ENCODE data around the gene LSM12.
A peak's percentile ranks its signal among the peaks of the same experiment; 100 is the strongest.
"Not testable (repeated sequence)": the region's sequence is repeated elsewhere in the genome, so short reads cannot be mapped to it uniquely, and the experiment has no call there.

The LSM12 gene

DNA sequence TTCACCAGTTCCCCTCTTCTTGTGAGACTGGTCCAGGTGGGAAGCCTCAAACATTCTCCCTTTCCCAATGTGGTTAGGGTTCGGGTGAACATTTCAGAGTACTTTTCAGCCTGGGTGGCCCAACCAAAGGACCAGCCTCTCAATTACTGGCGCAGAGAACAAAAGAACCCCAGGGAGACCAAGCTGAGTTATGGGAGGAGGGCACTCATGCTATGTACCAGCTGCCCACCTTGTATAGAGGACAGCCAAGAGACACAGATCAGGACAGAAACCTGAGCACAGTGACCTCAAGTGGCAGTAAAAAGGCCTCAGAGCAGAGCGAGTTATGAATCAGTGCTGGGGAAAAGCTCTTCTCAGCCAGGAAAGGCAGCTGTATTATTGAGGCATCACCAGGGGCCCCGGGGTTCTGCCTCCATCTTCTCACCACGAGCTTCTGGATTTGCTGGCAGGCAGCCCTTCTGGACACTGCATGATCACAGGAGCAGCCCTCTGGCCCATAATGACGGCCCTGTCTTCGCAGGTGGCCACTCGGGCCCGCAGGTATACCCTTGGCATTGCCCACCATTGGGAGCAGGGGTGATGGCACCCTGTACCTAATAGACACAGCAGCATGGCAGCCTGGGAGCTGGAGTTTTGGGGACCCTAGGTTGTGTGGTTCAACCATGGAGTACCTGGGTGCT is 7.9 kb upstream of the LSM12 start:
- no peak for DNase-seq

DNA sequence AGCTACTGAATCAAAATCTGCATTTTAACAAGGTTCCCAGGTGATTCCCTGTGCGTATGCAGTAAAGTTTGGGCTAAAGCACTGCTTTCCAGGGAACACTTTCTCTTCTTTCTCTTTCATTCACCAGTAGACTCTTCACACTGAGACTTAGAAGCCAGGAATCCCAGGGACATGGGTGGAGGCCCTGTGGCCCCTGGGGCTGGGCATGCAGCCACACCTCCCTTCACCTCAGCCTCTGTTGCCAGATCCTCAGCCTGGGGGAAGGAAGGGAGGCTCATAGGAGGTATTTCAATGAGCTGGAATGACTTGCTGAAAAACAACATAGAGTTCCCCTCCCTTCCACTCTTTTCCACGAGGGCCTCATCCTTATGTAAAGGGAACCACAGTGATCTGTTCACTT is 5.3 kb upstream of the LSM12 start:
- DNase-seq: no peak

GRCh38 chr17:44071198-44071520 is 4.7 kb upstream of the LSM12 start:
- no peak for DNase-seq

DNA sequence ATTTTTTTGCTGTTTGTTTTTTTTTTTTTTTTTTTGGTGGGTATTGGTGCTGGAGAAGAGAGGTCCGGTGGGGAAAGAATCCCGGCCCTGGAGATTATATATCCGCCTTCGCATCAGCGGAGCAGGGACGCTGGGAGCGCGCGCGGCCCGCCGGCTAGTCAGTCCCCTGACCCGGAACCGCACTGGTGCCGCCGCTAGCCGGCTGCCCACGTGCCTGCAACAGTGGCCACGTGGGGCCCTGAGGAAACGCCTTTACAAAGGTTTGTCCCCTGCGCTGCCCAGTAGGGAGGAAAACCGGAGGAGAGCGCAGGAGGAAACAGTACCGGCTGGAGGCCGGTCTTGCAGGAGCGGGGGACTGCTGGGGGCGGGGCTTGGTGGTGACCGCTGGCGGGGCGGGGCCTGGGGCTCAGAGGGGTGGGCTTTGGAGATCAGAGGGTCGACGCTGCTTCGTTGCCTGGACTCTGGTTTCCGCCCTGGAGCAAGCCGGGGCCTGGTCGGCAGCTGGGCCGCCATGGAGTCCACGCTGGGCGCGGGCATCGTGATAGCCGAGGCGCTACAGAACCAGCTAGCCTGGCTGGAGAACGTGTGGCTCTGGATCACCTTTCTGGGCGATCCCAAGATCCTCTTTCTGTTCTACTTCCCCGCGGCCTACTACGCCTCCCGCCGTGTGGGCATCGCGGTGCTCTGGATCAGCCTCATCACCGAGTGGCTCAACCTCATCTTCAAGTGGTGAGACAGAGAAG is 4.2 kb upstream of the LSM12 start, which contains the start of gene G6PC3:
TSS of gene G6PC3 (plus strand) at position 281 of the 743 bp plus-strand sequence. CDS start at position 512, 231 bp downstream.
- DNase-seq: peak; percentile 83

DNA sequence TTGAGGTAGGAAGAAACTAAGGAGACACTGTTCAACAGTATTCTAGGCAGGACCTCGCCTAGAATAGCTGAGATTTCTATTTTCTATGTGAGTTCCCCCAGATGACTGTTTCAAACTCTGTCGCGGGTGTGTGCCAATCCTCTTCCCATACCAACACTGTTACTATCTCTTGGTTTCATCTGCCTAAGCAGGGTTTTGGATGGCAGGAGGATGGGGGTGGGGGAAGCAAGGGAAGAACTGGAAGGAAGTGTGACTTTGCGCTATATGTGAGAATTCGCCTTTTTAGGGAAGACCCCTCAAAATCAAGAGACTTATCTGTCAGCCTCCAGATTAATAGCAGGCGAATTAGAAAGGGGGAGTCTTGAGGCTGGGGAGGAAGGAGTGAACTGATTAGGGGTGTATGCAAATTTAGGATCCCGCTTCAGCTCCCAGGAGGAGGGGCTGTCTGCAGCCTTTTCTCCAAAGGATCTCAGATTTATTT is 3.5 kb upstream of the LSM12 start:
- DNase-seq: no peak

DNA sequence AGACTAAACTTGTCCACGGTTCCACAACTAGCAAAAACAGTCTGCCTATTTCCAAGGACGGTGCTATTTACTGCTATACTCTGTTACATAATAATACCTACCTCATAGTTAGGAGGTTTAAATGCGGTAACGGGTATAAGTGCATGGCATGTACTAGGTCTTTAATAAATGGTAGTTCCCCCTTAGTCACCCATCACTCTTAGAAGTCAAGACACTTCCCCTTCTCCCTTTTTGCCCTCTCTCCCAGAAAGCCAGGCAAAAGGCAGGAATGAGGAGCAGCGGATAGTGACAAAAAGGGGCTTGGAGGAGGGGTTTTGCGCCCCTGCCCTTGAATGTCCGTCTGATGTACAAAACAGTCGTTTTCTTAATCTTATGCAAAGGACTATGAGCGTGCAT is 1.1 kb upstream of the LSM12 start:
- no peak for DNase-seq

GRCh38 chr17:44065668-44066203 is 735 bp downstream of the LSM12 start:
- no peak for DNase-seq

GRCh38 chr17:44063704-44064639 is 2.5 kb downstream of the LSM12 start:
- DNase-seq: no peak

DNA sequence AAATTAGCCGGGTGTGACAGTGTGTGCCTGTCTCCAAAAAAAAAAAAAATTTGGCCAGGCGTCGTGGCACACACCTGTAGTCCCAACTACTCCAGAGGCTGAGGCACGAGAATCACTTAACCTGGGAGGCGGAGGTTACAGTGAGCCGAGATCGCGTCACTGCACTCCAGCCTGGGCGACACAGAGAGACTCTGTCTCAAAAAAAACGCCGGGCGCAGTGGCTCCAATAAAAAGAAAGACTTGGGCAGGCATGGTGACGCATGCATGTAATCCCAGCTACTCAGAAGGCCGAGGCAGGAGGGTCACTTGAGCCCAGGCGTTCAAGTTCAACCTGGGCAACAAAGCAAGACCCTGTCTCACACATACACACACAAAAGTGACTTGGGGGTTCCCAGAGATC is 3.6 kb downstream of the LSM12 start:
- DNase-seq: no peak

DNA sequence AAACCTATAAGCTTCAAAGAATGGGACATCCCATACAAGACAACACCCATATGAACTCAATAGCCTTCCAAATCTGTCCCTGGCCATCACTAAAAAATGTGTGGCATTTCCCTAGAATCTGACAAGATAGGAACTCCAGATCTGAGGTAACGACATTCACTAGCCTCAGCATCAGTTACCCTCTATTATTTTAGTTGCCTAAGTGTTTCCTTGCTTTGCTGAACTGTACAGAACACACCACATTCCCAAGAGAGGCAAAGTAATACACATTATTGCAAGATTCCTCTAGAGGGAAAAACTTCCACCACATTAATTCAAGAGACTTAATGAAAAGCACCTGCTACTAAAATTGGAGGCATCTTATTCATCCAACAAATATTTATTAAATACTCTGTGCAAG is 5.0 kb downstream of the LSM12 start:
- no peak for DNase-seq

- no peak for DNase-seq
These were observed 7.2 kb downstream of the LSM12 start for GRCh38 chr17:44059101-44059892.

GRCh38 chr17:44053125-44053872 is 13.2 kb downstream of the LSM12 start:
- DNase-seq: no peak

DNA sequence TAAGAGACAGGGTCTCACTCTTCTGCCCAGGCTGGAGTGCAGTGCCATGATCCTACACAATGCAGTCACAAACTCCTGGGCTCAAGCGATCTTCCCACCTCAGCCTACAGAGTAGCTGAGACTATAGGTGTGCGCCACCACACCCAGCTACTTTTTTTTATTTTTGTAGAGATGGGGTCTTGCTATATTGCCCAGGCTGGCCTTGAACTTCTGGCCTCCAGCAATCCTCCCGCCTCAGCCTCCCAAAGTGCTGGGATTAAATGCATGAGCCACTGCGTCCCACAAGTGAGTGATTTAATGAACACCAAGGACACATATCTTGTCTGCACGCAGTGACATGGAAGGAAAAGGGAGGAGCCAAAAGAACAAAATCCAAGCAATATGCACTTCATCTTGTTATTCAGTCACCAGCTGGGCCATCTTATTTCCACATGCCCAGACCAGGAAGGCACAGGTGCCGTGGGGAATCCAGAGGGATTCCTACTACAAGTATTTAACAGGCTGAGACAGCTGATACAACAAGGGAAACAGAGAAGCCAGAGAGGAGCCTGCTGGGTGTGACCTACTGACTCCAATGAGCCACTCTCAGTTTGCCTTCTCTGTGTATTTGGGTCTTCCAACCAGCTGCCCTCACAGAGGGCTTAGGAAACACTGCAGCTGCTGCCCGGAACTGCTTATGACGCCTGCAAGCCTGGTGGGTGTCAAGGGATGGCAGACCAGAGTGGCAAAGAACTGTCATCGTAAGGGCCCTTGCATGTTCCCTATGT is 17.0 kb downstream of the LSM12 start:
- no peak for DNase-seq

- DNase-seq: not testable (repeated sequence)
These were observed 19.6 kb downstream of the LSM12 start for GRCh38 chr17:44046893-44047292.

DNA sequence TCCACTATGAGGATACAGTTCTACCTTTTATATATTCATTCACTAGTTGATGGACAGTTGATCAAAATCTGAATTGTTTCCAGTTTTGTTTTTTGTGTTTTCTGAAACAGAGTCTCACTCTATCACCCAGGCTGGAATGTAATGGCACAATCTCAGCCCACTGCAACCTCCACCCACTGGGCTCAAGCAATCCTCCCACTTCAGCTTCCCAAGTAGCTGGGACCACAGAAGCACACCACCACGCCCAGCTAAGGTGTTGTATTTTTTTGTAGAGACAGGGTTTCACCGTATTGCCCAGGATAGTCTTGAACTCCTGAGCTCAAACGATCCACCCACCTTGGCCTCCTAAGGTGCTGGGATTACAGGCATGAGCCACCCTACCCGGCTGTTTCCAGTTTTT is 21.0 kb downstream of the LSM12 start:
- no peak for DNase-seq

DNA sequence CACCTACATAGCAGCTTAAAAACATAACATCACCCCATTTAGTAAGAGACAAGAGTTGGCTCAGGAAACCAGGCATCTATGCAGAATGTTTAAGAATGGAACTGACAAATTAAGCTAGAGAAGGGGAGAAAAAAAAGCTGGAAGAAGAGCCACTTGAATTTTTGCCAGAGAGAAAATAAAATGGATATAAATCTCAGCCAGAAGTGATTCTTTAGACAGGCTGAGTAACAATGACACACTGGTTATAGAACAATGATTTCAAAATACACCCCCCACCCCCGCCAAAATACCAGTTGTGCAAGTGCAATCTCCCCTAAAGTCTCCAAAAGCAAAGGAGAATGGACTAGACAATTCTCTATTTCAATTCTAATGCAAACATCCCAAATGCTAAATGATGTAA is 22.4 kb downstream of the LSM12 start:
- DNase-seq: no peak

DNA sequence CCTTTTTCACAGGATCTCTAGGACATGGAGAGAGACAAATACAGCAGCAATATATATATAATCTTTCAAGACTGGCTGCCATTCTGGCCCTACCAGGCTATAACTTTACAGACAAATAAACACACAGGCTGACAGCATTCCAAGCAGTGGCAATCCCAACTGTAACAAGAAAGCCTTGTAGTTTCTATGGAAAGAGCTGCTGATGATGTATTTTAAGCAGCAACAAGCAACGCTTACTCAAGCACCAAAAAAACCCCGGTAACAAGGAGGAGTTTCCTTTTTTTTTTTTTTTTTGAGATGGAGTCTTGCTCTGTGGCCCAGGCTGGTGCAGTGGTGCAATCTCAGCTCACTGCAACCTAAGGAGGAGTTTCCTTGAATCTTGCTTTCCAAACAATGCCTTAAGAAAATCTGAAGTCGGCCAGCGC is 23.2 kb downstream of the LSM12 start:
- DNase-seq: no peak

GRCh38 chr17:44039829-44040635 is 26.4 kb downstream of the LSM12 start:
- no peak for DNase-seq

DNA sequence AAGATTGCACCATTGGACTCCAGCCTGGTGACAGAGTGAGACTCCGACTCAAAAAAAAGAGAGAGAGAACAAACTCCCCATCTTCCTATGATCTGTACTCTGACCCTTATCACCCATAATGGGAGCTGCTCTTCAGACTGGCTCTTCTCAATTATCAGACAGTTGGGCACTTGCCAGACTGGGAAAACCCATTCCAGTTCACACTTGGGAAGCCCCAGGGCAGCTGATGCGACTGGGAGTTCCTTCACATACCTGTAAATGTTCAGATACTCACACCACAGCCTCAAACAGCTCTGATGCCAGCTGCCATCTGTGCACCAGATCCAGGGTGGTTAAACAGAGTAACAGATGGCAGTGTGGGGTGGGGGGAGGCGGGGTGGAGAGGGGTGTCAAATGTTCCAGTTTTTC is 27.9 kb downstream of the LSM12 start:
- DNase-seq: no peak

- DNase-seq: no peak
These were observed 29.0 kb downstream of the LSM12 start for GRCh38 chr17:44037471-44037870.

Data from stimulated activated naive CD4-positive, alpha-beta T cell treated with Interleukin-2 at 50 U/mL for 16 hours (primary cell).